ENCODE results near the gene ELMOD3.
"Not testable (repeated sequence)": the region's sequence is repeated elsewhere in the genome, so short reads cannot be mapped to it uniquely, and the experiment has no call there.

ELMOD3 gene

GRCh38 chr2:85344356-85344954 is 10.1 kb upstream of the ELMOD3 start:
- no peak for TF ChIP-seq CTCF (conservative IDR thresholded peaks at IDR 0.05; ENCODE audit: low read depth, low read length)

GRCh38 chr2:85347599-85347998 is 7.0 kb upstream of the ELMOD3 start:
- no peak for TF ChIP-seq CTCF (conservative IDR thresholded peaks at IDR 0.05; ENCODE audit: low read depth, low read length)
- H3K4me3 ChIP-seq (ENCODE audit: low read depth, low read length) = no peak overlapping the region
- DNase-seq (ENCODE audit: low read depth) = no peak

More at GRCh38 chr2:85344356-85344954, 10.1 kb upstream of the ELMOD3 start:
- no peak for DNase-seq (ENCODE audit: low read depth)
- H3K4me3 ChIP-seq (ENCODE audit: low read depth, low read length) = no peak overlapping the region

GRCh38 chr2:85353876-85354285 is 688 bp upstream of the ELMOD3 start:
- peak; percentile 4 for DNase-seq (ENCODE audit: low read depth)

GRCh38 chr2:85355073-85355410 is 473 bp downstream of the ELMOD3 start:
- TF ChIP-seq CTCF (conservative IDR thresholded peaks at IDR 0.05; ENCODE audit: low read depth, low read length) = no peak
- peak; percentile 12 for DNase-seq (ENCODE audit: low read depth)
- peak overlapping the region; percentile 98 for H3K4me3 ChIP-seq (ENCODE audit: low read depth, low read length)

More at GRCh38 chr2:85353876-85354285, 688 bp upstream of the ELMOD3 start:
- TF ChIP-seq CTCF (conservative IDR thresholded peaks at IDR 0.05; ENCODE audit: low read depth, low read length) = no peak
- H3K4me3 ChIP-seq (ENCODE audit: low read depth, low read length) = peak overlapping the region; percentile 98

GRCh38 chr2:85355521-85355920 is 952 bp downstream of the ELMOD3 start:
- no peak for TF ChIP-seq CTCF (conservative IDR thresholded peaks at IDR 0.05; ENCODE audit: low read depth, low read length)
- no peak for DNase-seq (ENCODE audit: low read depth)
- peak overlapping the region; percentile 98 for H3K4me3 ChIP-seq (ENCODE audit: low read depth, low read length)

GRCh38 chr2:85356186-85356585 is 1.6 kb downstream of the ELMOD3 start:
- no peak overlapping the region for H3K4me3 ChIP-seq (ENCODE audit: low read depth, low read length)
- TF ChIP-seq CTCF (conservative IDR thresholded peaks at IDR 0.05; ENCODE audit: low read depth, low read length) = no peak
- no peak for DNase-seq (ENCODE audit: low read depth)

- no peak for DNase-seq (ENCODE audit: low read depth)
- H3K4me3 ChIP-seq (ENCODE audit: low read depth, low read length) = no peak overlapping the region
- no peak for TF ChIP-seq CTCF (conservative IDR thresholded peaks at IDR 0.05; ENCODE audit: low read depth, low read length)
These were observed 3.2 kb downstream of the ELMOD3 start for GRCh38 chr2:85357736-85358135.

GRCh38 chr2:85362653-85363387 is 8.3 kb downstream of the ELMOD3 start:
- not testable (repeated sequence) for DNase-seq (ENCODE audit: low read depth); H3K4me3 ChIP-seq (ENCODE audit: low read depth, low read length)

Measured in choroid plexus epithelial cell (primary cell).